LNCaP clone FGC (cell line): Measurements from ENCODE around the gene NUF2.

Experiments used
- DNase-seq: peaks from one replicate; pipeline ENCODE4 v3.0.0-alpha.2; 2011; ENCODE audit warnings: low read depth
- H3K4me3 ChIP-seq: 2 replicates; pipeline ENCODE4 v1.5.1; 2011; ENCODE audit warnings: mild to moderate bottlenecking, low read depth, low read length, control low read depth
- CTCF ChIP-seq: IDR thresholded peaks from 2 replicates; pipeline ENCODE4 v1.5.1; 2012; ENCODE audit warnings: mild to moderate bottlenecking; ENCODE audit not compliant: control insufficient read depth, insufficient read depth; ENCODE audit errors: extremely low read depth

Gene NUF2

DNA sequence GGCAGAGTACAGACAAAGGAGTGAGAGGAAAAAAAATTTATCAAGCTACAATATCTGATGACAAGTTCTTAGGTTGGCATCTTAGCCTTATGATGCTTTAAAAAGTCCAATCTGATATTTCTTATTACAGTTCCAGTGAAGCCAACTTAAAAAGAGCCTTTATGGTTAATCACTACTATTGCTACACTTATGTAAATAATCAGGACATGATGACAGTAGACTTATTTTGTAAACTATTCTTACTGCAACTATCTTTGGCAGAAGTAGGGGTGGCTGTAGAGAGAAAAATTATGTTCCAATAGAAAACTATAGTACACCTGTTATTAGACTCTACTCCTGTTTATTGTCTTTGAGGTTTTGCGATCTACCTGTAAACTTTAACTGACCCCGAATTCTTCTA lies 25.8 kb upstream of the NUF2 start:
- TF ChIP-seq CTCF = no peak
- DNase-seq = no peak

GRCh38 chr1:163296504-163297263 lies 25.1 kb upstream of the NUF2 start:
- TF ChIP-seq CTCF = no peak
- no peak for DNase-seq
- H3K4me3 ChIP-seq = no peak overlapping the region

More for the DNA sequence above, 25.8 kb upstream of the NUF2 start:
- no peak overlapping the region for H3K4me3 ChIP-seq

DNA sequence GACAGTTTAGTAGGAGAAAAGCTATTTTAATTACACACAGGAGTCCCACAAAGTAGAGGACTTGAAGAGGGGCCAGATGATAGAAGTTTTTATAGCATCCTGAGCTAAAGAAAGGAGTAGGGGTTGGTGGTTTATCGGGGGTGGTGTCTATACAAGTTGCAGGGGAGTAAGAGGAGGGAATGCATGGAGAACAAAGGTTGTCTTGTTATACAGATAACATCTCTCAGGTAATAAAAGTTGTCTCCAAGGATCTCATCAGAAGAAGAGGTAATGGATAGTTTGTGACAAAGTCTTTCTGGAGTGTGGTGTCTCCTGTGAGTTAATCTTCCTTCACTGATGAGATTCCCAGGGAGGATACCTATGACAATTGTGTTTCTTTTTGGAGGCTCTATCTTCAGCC lies 23.4 kb upstream of the NUF2 start:
- TF ChIP-seq CTCF = no peak
- no peak overlapping the region for H3K4me3 ChIP-seq
- no peak for DNase-seq

DNA sequence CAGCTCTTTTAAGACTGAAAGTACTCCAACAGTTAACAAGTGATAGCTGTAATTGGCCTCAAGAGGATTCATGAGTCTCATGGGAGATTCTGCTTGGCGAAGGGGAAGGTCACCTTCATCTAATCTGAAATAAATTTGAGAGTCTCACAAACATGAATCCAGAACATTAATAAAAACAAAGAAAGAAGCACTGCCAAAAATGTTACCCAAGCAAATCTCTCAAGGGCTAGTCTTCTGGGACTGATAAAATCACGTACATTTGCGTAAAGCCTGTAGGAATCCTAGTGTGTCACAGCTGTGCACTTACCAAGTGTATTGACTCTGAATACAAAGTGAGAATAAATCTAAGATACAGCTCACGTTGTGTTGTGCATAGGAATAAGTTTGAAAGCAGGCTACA lies 21.2 kb upstream of the NUF2 start:
- H3K4me3 ChIP-seq = no peak overlapping the region
- TF ChIP-seq CTCF = no peak
- no peak for DNase-seq

- no peak for DNase-seq
- TF ChIP-seq CTCF = no peak
- no peak overlapping the region for H3K4me3 ChIP-seq
These were observed 18.2 kb upstream of the NUF2 start for GRCh38 chr1:163303561-163303960.

DNA sequence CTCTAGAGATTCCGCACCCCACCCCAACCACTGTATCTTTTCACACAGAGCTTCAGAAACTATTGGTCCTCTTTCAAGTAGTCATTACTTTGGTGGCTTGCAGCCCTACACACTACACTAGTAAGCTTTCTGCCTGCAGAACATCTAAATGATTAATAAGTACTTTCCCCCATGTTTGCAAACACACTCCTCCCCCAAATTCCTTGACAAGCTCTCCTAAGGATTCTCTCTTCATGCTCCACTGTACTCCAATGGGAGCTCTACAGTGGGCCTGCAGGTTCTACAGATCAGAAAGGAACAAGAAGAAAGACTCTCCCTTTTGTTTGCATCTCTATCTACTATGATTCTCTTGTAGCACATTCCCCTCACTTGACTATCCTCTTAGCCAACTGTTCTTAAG lies 16.3 kb upstream of the NUF2 start:
- H3K4me3 ChIP-seq = no peak overlapping the region
- DNase-seq = no peak
- no peak for TF ChIP-seq CTCF
